Renal cortex interstitium (tissue), 11 donors: ENCODE results near the gene RPS27. TPM values are rescaled to one million over a fixed set of nuclear protein-coding genes. Genes with fewer than 3 reads are reported as not detected.
"Not testable (repeated sequence)": the region's sequence is repeated elsewhere in the genome, so short reads cannot be mapped to it uniquely, and the experiment has no call there.

Source experiments
- DNase-seq, 11 donors: peaks; one replicate each; pipeline ENCODE4 v3.0.0-alpha.2; 2013; ENCODE audit warnings: low read depth in 9 of 11, low spot score in 4 of 11; ENCODE audit errors: extremely low read depth in 1 of 11
- polyA plus RNA-seq, 3 donors: library from polyadenylated mRNA; unstranded; fragments of 120-200 nt; gene quantifications; one replicate each; pipeline ENCODE4 v1.2.1, GENCODE V29; 2013; ENCODE audit not compliant: insufficient read length in 3 of 3

RPS27 gene
- polyA plus RNA-seq, 3 donors: 2,539 to 3,295 (median 3,294) TPM

GRCh38 chr1:154006136-154006535 lies 15.6 kb downstream of the RPS27 start:
- DNase-seq: no peak

DNA sequence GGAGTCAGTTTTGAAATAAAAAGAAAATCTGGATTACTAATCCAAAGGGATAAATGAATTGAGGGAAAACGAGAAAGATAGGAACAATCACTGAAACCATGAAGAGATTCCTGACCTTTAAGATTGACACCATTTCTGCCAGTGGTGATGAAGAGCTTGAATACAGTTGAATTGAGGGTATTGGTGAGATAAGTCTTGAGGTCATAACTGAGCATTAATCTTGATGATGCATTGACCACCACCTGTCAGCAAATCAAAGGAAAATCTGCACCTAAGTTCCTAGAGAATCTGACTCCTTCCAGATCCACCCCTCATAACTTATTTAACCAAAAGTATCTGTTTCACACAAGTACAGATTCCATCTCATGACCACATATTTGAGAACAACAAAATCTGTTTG lies 21.6 kb downstream of the RPS27 start:
- DNase-seq: no peak

- not testable (repeated sequence) for DNase-seq
Measured at GRCh38 chr1:154012543-154012942, 22.0 kb downstream of the RPS27 start.

- no peak for DNase-seq
Measured at GRCh38 chr1:154014154-154014907, 23.8 kb downstream of the RPS27 start.

GRCh38 chr1:154019269-154019668 lies 28.7 kb downstream of the RPS27 start:
- no peak for DNase-seq

DNA sequence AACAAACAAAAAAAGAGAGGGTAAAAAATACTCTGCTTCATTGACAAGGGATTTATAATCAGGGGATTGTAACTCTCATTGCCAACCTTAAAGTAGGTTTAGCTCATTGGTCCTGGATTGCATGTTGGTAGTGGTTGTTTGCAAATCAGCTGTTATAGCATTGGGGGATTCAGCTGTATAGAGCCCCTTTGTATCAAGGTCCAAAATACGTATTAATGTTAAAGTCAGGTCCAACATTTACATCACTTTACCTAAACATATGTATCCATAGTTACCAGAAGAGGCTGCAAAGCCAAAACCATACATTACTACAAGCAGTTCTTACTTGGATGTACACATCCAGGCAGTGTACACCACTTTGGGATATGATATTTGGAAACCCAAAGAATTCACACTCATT lies 29.4 kb downstream of the RPS27 start:
- no peak for DNase-seq

GRCh38 chr1:154033697-154034096 lies 43.1 kb downstream of the RPS27 start:
- DNase-seq: not testable (repeated sequence)

Other genes with a start within 250 kb of the RPS27 start
- gene SLC27A3, start 215.4 kb upstream of the RPS27 start, polyA plus RNA-seq: 10 to 100 TPM; 35.4 to 43.3 (median 40.5) TPM
- gene GATAD2B, start 67.8 kb upstream of the RPS27 start, polyA plus RNA-seq: 10 to 100 TPM; 29.5 to 35.2 (median 29.6) TPM
- 10 to 100 TPM; 30.8 to 49.8 (median 41.8) TPM for gene DENND4B, start 44.0 kb upstream of the RPS27 start, polyA plus RNA-seq
- gene CRTC2, start 32.1 kb upstream of the RPS27 start, polyA plus RNA-seq: 10 to 100 TPM; 34.9 to 56.5 (median 41.7) TPM
- 10 to 100 TPM; 77.5 to 81.4 (median 80.6) TPM for gene SLC39A1, start 27.2 kb upstream of the RPS27 start, polyA plus RNA-seq
- gene CREB3L4, start 22.9 kb upstream of the RPS27 start, polyA plus RNA-seq: 10 to 100 TPM; 32.4 to 46.2 (median 34.4) TPM
- gene JTB, start 13.1 kb upstream of the RPS27 start, polyA plus RNA-seq: 100 to 1,000 TPM in 2 of 3 donors, 10 to 100 TPM in 1; 93.3 to 106 (median 105) TPM
- 100 to 1,000 TPM; 162 to 175 (median 170) TPM for gene RAB13, start 4.4 kb upstream of the RPS27 start, polyA plus RNA-seq
- under 1 TPM; 0.04 to 0.18 (median 0.17) TPM for gene NUP210L, start 164.3 kb downstream of the RPS27 start, polyA plus RNA-seq
- 100 to 1,000 TPM; 269 to 295 (median 275) TPM for gene TPM3, start 201.3 kb downstream of the RPS27 start, polyA plus RNA-seq
- not detected for gene CFAP141, start 215.6 kb downstream of the RPS27 start, polyA plus RNA-seq
- 100 to 1,000 TPM; 184 to 191 (median 185) TPM for gene UBAP2L, start 230.2 kb downstream of the RPS27 start, polyA plus RNA-seq